GM12878 (cell line): Measurements from ENCODE around the gene ZNF646. TPM values are rescaled to one million over a fixed set of nuclear protein-coding genes. Genes with fewer than 3 reads are reported as not detected.

Source experiments
- ATF7 ChIP-seq: fragments of 450-650 bp; IDR thresholded peaks from 2 replicates; pipeline ENCODE4 v1.6.1; 2016; ENCODE audit warnings: low read depth, mild to moderate bottlenecking
- E2F4 ChIP-seq: IDR thresholded peaks from 2 replicates; pipeline ENCODE4 v1.6.1; 2012; ENCODE audit warnings: low read depth, low read length, improper control_type of control experiment
- FOS ChIP-seq: IDR thresholded peaks from 3 replicates; pipeline ENCODE4 v1.6.1; 2011; ENCODE audit warnings: borderline replicate concordance; ENCODE audit not compliant: insufficient read length; ENCODE audit errors: extremely low read depth
- JUND ChIP-seq: IDR thresholded peaks from 2 replicates; pipeline ENCODE4 v1.6.1; 2012; ENCODE audit warnings: low read depth, mild to moderate bottlenecking, low read length, improper control_type of control experiment, moderate library complexity
- KAT2A ChIP-seq: conservative IDR thresholded peaks from 2 replicates; pipeline ENCODE4 v1.6.1; 2011; ENCODE audit warnings: low read depth, low read length; ENCODE audit not compliant: control insufficient read depth
- MTA2 ChIP-seq: fragments of 450-650 bp; IDR thresholded peaks from 2 replicates; pipeline ENCODE4 v1.6.1; 2016; ENCODE audit warnings: low read depth, mild to moderate bottlenecking, moderate library complexity
- MYC ChIP-seq: IDR thresholded peaks from 2 replicates; pipeline ENCODE4 v1.6.1; 2011; ENCODE audit warnings: mild to moderate bottlenecking, low read length, moderate library complexity, inconsistent platforms; ENCODE audit not compliant: insufficient read depth, insufficient replicate concordance, insufficient read length, severe bottlenecking
- PAX5 ChIP-seq: IDR thresholded peaks from 2 replicates; pipeline ENCODE4 v1.6.1; 2011; ENCODE audit warnings: low read depth, low read length, borderline replicate concordance
- PML ChIP-seq: IDR thresholded peaks from 2 replicates; pipeline ENCODE4 v1.6.1; 2012; ENCODE audit warnings: low read length, inconsistent platforms
- POU2F2 ChIP-seq: IDR thresholded peaks from 3 replicates; pipeline ENCODE4 v1.6.1; 2011; ENCODE audit warnings: low read depth, mild to moderate bottlenecking, low read length, borderline replicate concordance
- REST ChIP-seq: IDR thresholded peaks from 2 replicates; pipeline ENCODE4 v1.6.1; 2012; ENCODE audit warnings: mild to moderate bottlenecking, low read depth, low read length
- RFX5 ChIP-seq: IDR thresholded peaks from 2 replicates; pipeline ENCODE4 v1.6.1; 2011; ENCODE audit warnings: low read depth, low read length, improper control_type of control experiment
- SREBF2 ChIP-seq: IDR thresholded peaks from 2 replicates; pipeline ENCODE4 v1.6.1; 2012; ENCODE audit warnings: mild to moderate bottlenecking, low read length
- SUPT20H ChIP-seq: IDR thresholded peaks from 2 replicates; pipeline ENCODE4 v1.6.1; 2011; ENCODE audit warnings: low read depth, mild to moderate bottlenecking, low read length, moderate library complexity, borderline replicate concordance; ENCODE audit not compliant: control insufficient read depth
- TAF1 ChIP-seq: IDR thresholded peaks from 2 replicates; pipeline ENCODE4 v1.6.1; 2011; ENCODE audit warnings: mild to moderate bottlenecking, low read depth, low read length, borderline replicate concordance
- YBX1 ChIP-seq: fragments of 450-650 bp; IDR thresholded peaks from 2 replicates; pipeline ENCODE4 v1.6.1; 2016; ENCODE audit warnings: antibody characterized with exemption
- ZNF207 ChIP-seq: fragments of 450-650 bp; IDR thresholded peaks from 2 replicates; pipeline ENCODE4 v1.6.1; 2014; ENCODE audit warnings: antibody characterized with exemption, mild to moderate bottlenecking, borderline replicate concordance
- polyA plus RNA-seq, 11 experiments: library from polyadenylated mRNA; depleted of rRNA in 4 of 11; unstranded in 6 of 11; stranded (reverse) in 5 of 11; fragments of >200 nt; fragmentation: Nextera tagmentation in 4 of 11; fragmentation: Illumina TruSeq in 1 of 11; extraction: Ambion mirVana in 4 of 11; extraction: Trizol in 1 of 11; gene quantifications; 1 replicate in 1 of 11; 2 replicates in 10 of 11; pipeline versions ENCODE4 v1.2.1 to v1.2.3, GENCODE V29; 2011 to 2016; ENCODE audit warnings: inconsistent platforms in 2 of 11, missing spikeins in 2 of 11, low read depth in 1 of 11
- total RNA-seq, 4 experiments: library from RNA; depleted of rRNA in 3 of 4; stranded (reverse); fragments of >200 nt in 3 of 4; fragmentation: Illumina TruSeq in 1 of 4; extraction: Trizol in 1 of 4; gene quantifications; 2 replicates each; pipeline versions ENCODE4 v1.2.1 to v1.2.3, GENCODE V29; 2013 to 2021
- TF ChIP-seq, protein P1 (sequence below): IDR thresholded peaks from 2 replicates; pipeline ENCODE4 v1.6.1; 2012; ENCODE audit warnings: low read depth, low read length, improper control_type of control experiment
- TF ChIP-seq, protein P2 (sequence below): IDR thresholded peaks from 2 replicates; pipeline ENCODE4 v1.6.1; 2012; ENCODE audit warnings: low read depth, low read length, improper control_type of control experiment
- TF ChIP-seq, protein P3 (sequence below): IDR thresholded peaks from 2 replicates; pipeline ENCODE4 v1.6.1; 2012; ENCODE audit warnings: low read length, inconsistent platforms

The ZNF646 gene
- total and polyA plus RNA-seq, 10 of the 15 experiments (the other 5 are each of a cell fraction or from before 2014, with no cell fraction given), result 0.10 to 21.8 (median 6.4) TPM

GRCh38 chr16:31117384-31118222 lies 43.4 kb downstream of the ZNF646 start, which contains the start of gene KAT8 (continued):
- TF ChIP-seq MYC (no peak), SUPT20H (no peak), JUND (no peak), FOS (no peak), ATF7 (no peak), SREBF2 (no peak), REST (0 out of 2 replicates have a peak, but pooled peaks have one; percentile 24), KAT2A (no peak), POU2F2 (peak; percentile 81; the same call in 2 of the 3 replicates), PML (peak; percentile 59), E2F4 (0 out of 2 replicates have a peak, but pooled peaks have one; percentile 47), PAX5 (no peak), RFX5 (0 out of 2 replicates have a peak, but pooled peaks have one; percentile 32), YBX1 (no peak), TAF1 (peak; percentile 91; the same call in 1 of the 2 replicates), ZNF207 (no peak), MTA2 (peak; percentile 64; the same call in 1 of the 2 replicates)
- TF ChIP-seq, protein P1, sequence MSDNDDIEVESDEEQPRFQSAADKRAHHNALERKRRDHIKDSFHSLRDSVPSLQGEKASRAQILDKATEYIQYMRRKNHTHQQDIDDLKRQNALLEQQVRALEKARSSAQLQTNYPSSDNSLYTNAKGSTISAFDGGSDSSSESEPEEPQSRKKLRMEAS, result peak; percentile 10; the same call in 1 of the 2 replicates
- TF ChIP-seq, protein P2, sequence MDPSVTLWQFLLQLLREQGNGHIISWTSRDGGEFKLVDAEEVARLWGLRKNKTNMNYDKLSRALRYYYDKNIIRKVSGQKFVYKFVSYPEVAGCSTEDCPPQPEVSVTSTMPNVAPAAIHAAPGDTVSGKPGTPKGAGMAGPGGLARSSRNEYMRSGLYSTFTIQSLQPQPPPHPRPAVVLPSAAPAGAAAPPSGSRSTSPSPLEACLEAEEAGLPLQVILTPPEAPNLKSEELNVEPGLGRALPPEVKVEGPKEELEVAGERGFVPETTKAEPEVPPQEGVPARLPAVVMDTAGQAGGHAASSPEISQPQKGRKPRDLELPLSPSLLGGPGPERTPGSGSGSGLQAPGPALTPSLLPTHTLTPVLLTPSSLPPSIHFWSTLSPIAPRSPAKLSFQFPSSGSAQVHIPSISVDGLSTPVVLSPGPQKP, result peak; percentile 34; the same call in 1 of the 2 replicates
- TF ChIP-seq, protein P3, sequence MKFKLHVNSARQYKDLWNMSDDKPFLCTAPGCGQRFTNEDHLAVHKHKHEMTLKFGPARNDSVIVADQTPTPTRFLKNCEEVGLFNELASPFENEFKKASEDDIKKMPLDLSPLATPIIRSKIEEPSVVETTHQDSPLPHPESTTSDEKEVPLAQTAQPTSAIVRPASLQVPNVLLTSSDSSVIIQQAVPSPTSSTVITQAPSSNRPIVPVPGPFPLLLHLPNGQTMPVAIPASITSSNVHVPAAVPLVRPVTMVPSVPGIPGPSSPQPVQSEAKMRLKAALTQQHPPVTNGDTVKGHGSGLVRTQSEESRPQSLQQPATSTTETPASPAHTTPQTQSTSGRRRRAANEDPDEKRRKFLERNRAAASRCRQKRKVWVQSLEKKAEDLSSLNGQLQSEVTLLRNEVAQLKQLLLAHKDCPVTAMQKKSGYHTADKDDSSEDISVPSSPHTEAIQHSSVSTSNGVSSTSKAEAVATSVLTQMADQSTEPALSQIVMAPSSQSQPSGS, result no peak
